HG03280 (cell line): ENCODE measurements around the gene TMTC2.
"Not testable (repeated sequence)": the region's sequence is repeated elsewhere in the genome, so short reads cannot be mapped to it uniquely, and the experiment has no call there.

Source experiments
- ATAC-seq: cut with Tn5 transposase; IDR thresholded peaks from one replicate; pipeline ENCODE4 v1.9.1; 2021; ENCODE audit warnings: mild to moderate bottlenecking, moderate library complexity; ENCODE audit not compliant: unreplicated experiment

TMTC2 gene

GRCh38 chr12:82787016-82787415 lies 100.3 kb downstream of the TMTC2 start:
- no peak for ATAC-seq

- ATAC-seq = no peak
These were observed 101.9 kb downstream of the TMTC2 start for GRCh38 chr12:82788594-82788993.

DNA sequence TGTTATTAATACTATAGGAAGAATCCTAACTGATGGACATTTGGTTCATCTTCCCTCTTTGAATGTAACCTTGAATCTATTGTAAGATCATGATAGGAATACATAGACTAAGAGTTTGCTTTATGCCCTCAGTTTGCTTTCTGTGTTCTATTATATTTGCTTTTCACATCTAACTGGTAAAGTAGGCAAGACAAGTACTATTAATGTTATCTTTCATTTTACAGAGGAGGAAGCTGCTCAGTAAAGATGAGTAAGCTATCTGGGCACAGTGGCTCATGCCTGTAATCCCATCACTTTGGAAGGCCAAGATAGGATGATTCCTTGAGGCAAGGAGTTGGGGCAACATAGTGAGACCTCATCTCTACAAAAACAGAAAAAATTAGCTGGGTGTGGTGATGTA lies 103.0 kb downstream of the TMTC2 start:
- no peak for ATAC-seq

- no peak for ATAC-seq
These were observed 107.1 kb downstream of the TMTC2 start for GRCh38 chr12:82793751-82794281.

- no peak for ATAC-seq
These were observed 110.8 kb downstream of the TMTC2 start for GRCh38 chr12:82797480-82797879.

DNA sequence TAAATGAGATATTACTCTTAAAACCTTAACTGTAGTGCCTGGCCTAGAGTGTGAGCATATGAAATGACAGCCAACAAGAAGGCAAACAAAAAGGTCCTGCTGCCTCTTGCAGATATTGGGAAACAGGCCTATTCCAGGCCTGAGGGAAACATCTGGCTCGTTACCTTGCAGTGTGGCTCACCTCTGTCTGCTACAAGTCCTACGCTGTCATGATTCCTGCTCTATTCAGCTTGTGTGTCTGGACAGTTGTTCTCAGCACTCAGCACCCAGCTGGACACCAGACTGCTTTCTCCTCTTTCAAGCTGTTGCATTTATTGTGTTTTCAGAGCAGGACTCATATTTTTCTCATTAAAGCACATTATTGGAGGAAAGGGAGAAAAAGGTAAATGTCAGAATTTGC lies 113.5 kb downstream of the TMTC2 start:
- ATAC-seq = no peak

- no peak for ATAC-seq
These were observed 115.4 kb downstream of the TMTC2 start for GRCh38 chr12:82801951-82802610.

- ATAC-seq = no peak
These were observed 116.5 kb downstream of the TMTC2 start for GRCh38 chr12:82803201-82803600.

DNA sequence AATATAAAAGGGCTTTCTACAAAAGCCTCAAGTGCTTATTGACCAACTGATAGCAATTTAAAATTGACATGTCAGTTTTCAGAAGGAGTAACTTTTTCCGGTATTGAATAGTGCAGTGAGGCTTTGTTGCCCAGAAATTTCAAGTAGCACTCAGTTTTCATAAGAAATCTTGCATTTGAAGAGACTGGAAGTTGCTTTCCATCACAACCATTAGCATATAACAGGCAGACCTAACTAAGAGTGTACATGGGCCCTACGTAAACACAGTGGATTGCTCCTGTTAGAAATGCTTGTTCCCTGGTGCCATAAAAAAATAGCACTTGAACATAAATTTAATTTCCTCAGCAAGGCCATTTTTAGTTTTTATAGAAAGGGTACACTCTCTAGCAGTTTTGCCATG lies 117.9 kb downstream of the TMTC2 start:
- ATAC-seq = no peak

- ATAC-seq = not testable (repeated sequence)
These were observed 118.3 kb downstream of the TMTC2 start for GRCh38 chr12:82805004-82805403.

GRCh38 chr12:82805812-82806497 lies 119.2 kb downstream of the TMTC2 start:
- no peak for ATAC-seq

DNA sequence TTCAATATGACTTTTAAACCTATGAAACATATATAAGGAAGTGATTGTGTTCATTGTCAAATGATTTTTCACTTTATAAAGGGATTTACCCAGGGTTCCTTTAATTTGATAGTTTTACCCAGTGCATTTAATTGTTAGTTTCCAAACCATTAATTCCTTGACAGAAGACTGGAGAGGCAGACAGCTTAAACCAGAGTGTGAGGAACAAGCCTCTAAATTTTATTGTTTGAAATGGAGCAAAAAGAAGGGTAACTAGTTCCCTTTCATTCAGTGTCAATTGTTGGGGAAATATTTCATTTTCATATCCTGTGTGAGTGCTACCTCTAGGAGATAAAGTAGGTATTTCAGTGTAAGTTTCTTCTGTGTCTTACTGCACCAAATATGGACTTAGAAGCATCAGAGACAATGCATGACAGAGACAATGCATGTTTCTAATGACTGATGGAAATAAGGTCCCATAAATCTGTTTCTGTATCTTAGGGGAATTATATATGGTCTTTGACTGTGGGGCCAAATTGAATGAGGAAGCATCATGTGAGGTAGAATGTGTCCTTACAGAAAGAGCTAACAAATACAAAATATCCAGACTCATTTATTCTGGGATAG lies 120.5 kb downstream of the TMTC2 start:
- ATAC-seq = no peak

GRCh38 chr12:82810568-82810967 lies 123.9 kb downstream of the TMTC2 start:
- ATAC-seq = no peak

DNA sequence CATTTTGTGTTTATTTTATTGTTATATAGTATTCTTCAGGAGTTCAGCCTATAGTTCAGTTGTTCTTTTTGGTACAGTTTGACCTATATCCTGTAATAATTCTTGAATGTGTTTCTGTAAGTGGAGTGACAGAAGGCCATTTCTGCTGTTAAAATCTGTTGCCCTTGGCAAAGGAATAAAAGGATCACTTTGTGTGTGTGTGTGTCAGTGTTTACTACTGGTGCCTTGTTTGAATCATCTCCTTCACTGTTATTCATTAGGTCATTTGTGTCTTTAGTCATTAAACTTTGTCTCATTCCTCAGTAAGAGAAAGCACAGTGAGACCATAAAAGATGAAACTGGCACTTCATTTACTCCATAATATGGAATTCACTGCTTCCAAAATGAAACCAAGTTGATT lies 130.7 kb downstream of the TMTC2 start:
- ATAC-seq = no peak

DNA sequence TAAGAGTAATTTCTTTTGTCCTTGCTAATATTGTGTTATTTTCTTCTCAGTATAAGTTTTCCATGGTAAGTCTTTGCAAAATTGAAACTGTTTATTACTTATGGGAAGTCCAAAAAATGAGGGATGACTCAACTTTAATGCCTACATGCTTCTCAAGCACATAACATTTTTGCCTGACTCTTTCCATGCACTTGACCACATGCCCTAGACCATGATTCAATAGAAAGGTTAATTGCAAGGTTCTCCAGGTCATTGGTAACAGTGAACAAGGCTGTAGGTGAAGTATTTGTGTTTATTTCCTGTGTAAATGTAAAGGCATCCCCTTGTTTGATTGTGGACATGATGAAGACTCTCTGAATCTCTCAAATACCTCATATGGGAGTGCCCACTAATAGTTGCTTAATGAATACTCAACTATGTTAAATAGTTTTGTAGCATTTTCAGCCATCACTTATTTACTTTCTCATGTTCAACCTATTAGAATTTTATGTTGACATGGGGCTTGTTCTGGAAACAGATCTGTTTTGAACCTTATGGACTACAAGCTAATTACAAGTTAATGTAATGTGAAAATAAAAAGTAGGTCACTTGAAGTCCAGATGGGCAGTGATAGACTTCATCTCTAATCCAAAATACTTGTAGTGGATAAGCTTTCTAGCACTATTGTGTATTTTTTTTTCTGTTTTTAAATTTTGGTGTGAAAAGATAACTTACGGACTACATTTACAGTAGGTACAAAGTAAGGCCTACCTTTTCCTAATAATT lies 131.7 kb downstream of the TMTC2 start:
- no peak for ATAC-seq

DNA sequence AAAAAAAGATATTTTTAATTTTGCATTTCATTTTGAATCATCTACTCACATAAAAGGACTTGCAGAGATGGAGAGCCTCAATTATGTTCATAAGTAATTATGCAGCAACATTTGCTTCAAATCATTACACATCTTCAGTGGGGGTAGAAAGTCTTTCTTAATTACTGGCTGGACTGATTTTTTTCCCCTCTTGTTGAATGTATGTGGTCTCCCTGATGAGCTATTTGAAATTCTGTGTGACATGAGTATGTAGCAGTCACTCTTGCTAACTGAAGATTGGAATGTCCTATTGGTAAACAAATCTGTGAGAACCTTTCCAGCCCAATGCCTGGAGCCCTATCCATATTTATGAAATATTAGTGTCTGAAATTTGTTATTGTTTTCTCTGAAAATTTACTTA lies 139.8 kb downstream of the TMTC2 start:
- ATAC-seq = no peak

DNA sequence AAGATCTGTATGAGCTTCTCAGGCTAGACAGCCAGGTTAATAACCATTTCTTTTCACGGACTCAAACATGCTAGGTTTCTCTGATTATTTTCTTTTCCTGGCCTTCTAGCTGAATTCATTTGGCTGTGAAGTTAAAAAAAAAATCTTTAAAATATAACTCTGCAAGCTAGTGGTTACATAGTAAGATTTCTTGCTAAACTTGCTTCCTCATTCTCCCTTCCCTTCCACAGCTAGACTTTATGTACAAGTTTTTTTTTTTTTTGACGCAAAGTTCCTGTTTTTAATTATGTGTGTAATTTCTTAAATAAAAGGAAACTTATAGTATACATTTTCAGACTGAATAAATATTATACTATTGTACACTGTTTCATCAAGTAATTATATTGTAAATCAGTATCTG lies 145.4 kb downstream of the TMTC2 start:
- no peak for ATAC-seq

- no peak for ATAC-seq
These were observed 146.3 kb downstream of the TMTC2 start for GRCh38 chr12:82832981-82833380.

- ATAC-seq = no peak
These were observed 146.8 kb downstream of the TMTC2 start for GRCh38 chr12:82833481-82833880.

DNA sequence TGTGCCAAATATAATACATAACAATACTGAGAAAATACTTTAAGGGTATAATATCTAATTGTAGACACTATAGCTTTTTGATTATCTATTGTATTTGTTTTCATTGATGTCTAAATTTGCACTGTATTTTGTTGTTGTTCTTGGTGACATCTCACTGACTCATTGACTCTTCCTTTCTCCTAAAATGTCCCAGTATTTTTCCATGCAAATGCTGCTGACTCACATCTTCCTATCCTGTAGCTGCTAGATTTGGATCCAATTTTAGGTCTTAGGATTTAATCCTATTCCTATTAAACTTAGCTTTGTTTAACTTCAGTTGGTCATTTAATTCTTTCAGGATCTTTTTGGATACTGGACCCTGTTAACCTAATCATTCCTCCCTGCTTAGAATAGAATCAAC lies 148.5 kb downstream of the TMTC2 start:
- no peak for ATAC-seq

DNA sequence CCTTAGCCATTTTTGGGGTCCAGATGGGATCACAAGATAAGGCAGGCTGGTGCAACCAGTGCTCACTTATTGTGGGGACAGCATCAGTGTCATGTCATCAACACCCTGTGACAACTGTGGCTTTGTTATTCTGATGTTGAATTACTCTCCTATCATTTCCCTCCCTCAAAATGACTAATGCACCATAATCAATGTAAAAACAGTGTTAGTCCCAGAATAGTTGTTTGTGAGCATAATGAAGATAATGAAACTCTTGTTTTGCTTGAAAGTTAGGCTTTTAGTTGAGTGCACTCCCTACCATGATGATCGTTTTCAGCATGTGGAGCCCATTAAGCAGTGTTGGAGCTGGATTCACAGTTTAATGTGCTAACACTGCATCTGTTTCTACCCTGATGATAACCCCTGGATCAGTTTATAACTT lies 151.4 kb downstream of the TMTC2 start:
- ATAC-seq = no peak
